Caco-2 (cell line): ENCODE measurements around the gene C1QL1. TPM values are rescaled to one million over a fixed set of nuclear protein-coding genes. Genes with fewer than 3 reads are reported as not detected.

Experiments used
- BruUV-seq: library from RNA; stranded (reverse); fragments of 400-500 nt; replicated peaks from 2 replicates; lab custom pipeline; 2021; lab: Mats Ljungman, UMichigan
- CTCF ChIA-PET: fragments of 300-600 bp; sonication (Branson Sonifier 250); formaldehyde crosslinking; loops from one replicate; lab custom pipeline; 2022; ENCODE audit warnings: antibody characterized with exemption; lab: Charles Lee
- POLR2A ChIA-PET: fragments of 300-600 bp; sonication (Branson Sonifier 250); formaldehyde crosslinking; loops from one replicate; lab custom pipeline; 2022; ENCODE audit warnings: antibody characterized with exemption; lab: Charles Lee
- DNase-seq, 2 experiments: peaks; one replicate each; pipeline versions ENCODE4 v3.0.0 to v3.0.0-alpha.2; 2020 to 2022
- H3K27me3 ChIP-seq: replicated peaks from 2 replicates; pipeline ENCODE4 v1.6.0; 2011; ENCODE audit warnings: low read length; ENCODE audit not compliant: control insufficient read depth, insufficient read depth
- H3K36me3 ChIP-seq: 2 replicates; pipeline ENCODE4 v1.5.1; 2011; ENCODE audit warnings: low read length; ENCODE audit not compliant: control insufficient read depth, insufficient read depth
- H3K4me1 ChIP-seq: fragments of 250-450 bp; sonication (Bioruptor Pico); 2 replicates; pipeline ENCODE4 v1.5.1; 2020; ENCODE audit warnings: mild to moderate bottlenecking
- H3K4me3 ChIP-seq: 2 replicates; pipeline ENCODE4 v1.5.1; 2011; ENCODE audit warnings: low read depth, mild to moderate bottlenecking, control low read depth, low read length
- H3K9me3 ChIP-seq: fragments of 250-450 bp; sonication (Bioruptor Pico); 2 replicates; pipeline ENCODE4 v1.5.1; 2020; ENCODE audit warnings: mild to moderate bottlenecking, moderate library complexity
- H3K27ac Mint-ChIP-seq: one replicate; pipeline ENCODE4 v1.8.0; 2022; ENCODE audit warnings: mixed read lengths; ENCODE audit not compliant: unreplicated experiment
- H3K27me3 Mint-ChIP-seq: one replicate; pipeline ENCODE4 v1.8.0; 2022; ENCODE audit warnings: mixed read lengths; ENCODE audit not compliant: insufficient read depth, unreplicated experiment
- H3K36me3 Mint-ChIP-seq: one replicate; pipeline ENCODE4 v1.8.0; 2022; ENCODE audit warnings: mild to moderate bottlenecking, mixed read lengths; ENCODE audit not compliant: insufficient read depth, unreplicated experiment
- H3K4me1 Mint-ChIP-seq: one replicate; pipeline ENCODE4 v1.8.0; 2022; ENCODE audit warnings: low read depth, mixed read lengths; ENCODE audit not compliant: unreplicated experiment
- H3K4me3 Mint-ChIP-seq: one replicate; pipeline ENCODE4 v1.8.0; 2022; ENCODE audit warnings: mild to moderate bottlenecking, moderate library complexity, mixed read lengths; ENCODE audit not compliant: unreplicated experiment
- H3K9me3 Mint-ChIP-seq: one replicate; pipeline ENCODE4 v1.8.0; 2022; ENCODE audit warnings: mixed read lengths; ENCODE audit not compliant: unreplicated experiment
- CTCF ChIP-seq, 2 experiments: fragments of 200-600 bp in 1 of 2; IDR thresholded peaks; 1 replicate in 1 of 2; 2 replicates in 1 of 2; pipeline versions ENCODE4 v1.5.1 to v1.8.0; 2011 to 2022; ENCODE audit warnings: antibody characterized with exemption in 1 of 2, control low read depth in 1 of 2, inconsistent platforms in 1 of 2, low read depth in 1 of 2, low read length in 1 of 2, mild to moderate bottlenecking in 1 of 2, moderate library complexity in 1 of 2; ENCODE audit not compliant: insufficient read depth in 1 of 2, severe bottlenecking in 1 of 2, unreplicated experiment in 1 of 2
- intact Hi-C: fragments of 100-400 bp; cut with micrococcal nuclease; formaldehyde crosslinking; loops from one replicate; pipeline ENCODE4 v1.10.0; 2022; ENCODE audit not compliant: unreplicated experiment
- total RNA-seq: library from RNA; stranded (reverse); gene quantifications from 2 replicates; pipeline ENCODE4 v1.2.3, GENCODE V29; 2022

Gene C1QL1
- total RNA-seq, 1 experiment from 2014 or later = 5.2 TPM

GRCh38 chr17:44931376-44931775 is 36.7 kb downstream of the C1QL1 start:
- intact Hi-C loops = no loop called here
- BruUV-seq = no TSS peak
- no peak for TF ChIP-seq CTCF (IDR thresholded peaks at IDR 0.05; ENCODE audit: insufficient read depth in 1 of 2, low read depth in 1 of 2, low read length in 1 of 2, severe bottlenecking in 1 of 2, unreplicated experiment in 1 of 2)
- H3K4me3 Mint-ChIP-seq = no peak overlapping the region
- Histone ChIP-seq H3K4me1 (no peaks in the 10 kb centered on the region), H3K9me3 (no peaks in the 10 kb centered on the region), H3K4me3 (no peak overlapping the region), H3K36me3 (peaks cover 8% of the 10 kb centered on the region), H3K27me3 (no peaks in the 10 kb centered on the region)
- peak in 1 of 2 experiments; percentile 18 for DNase-seq
- H3K27me3 Mint-ChIP-seq = no peaks in the 10 kb centered on the region
- no peak overlapping the region for H3K27ac Mint-ChIP-seq
- CTCF ChIA-PET = interaction anchor here (1.0 kb wide), 1 partner anchor 11 kb away, joined by 3 read pairs; no protein-coding TSS in a partner anchor
- no peaks in the 10 kb centered on the region for H3K9me3 Mint-ChIP-seq
- POLR2A ChIA-PET = no interaction called here
- no peaks in the 10 kb centered on the region for H3K4me1 Mint-ChIP-seq
- peaks cover 79% of the 10 kb centered on the region for H3K36me3 Mint-ChIP-seq

DNA sequence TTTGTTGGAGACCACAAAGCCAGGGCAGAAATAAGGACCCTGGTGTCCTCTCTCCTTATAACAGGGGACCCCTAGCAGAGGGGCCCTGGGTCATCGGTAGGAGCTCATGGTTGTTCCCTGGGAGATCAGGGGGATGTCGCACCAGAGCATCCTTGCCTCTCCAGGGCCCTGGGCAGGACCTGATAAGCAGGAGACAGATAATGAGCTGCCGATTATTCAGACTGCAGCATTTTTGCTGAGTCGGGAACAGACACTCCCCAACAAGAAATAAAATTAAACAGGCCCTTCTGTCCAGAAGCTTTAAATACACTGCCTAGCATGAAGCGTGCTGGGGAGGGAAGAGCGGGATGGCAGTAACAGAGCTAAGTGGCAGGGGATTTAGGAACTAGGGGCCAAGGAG is 37.4 kb downstream of the C1QL1 start:
- Histone ChIP-seq H3K4me3 (no peak overlapping the region), H3K36me3 (peaks cover 8% of the 10 kb centered on the region), H3K4me1 (no peaks in the 10 kb centered on the region), H3K27me3 (no peaks in the 10 kb centered on the region), H3K9me3 (no peaks in the 10 kb centered on the region)
- POLR2A ChIA-PET = no interaction called here
- no peaks in the 10 kb centered on the region for H3K9me3 Mint-ChIP-seq
- H3K4me3 Mint-ChIP-seq = no peak overlapping the region
- no peak for TF ChIP-seq CTCF (IDR thresholded peaks at IDR 0.05; ENCODE audit: insufficient read depth in 1 of 2, low read depth in 1 of 2, low read length in 1 of 2, severe bottlenecking in 1 of 2, unreplicated experiment in 1 of 2)
- peak in 1 of 2 experiments; percentile 14 for DNase-seq
- no peaks in the 10 kb centered on the region for H3K4me1 Mint-ChIP-seq
- H3K36me3 Mint-ChIP-seq = peaks cover 79% of the 10 kb centered on the region
- intact Hi-C loops = no loop called here
- CTCF ChIA-PET = interaction anchor here (1.0 kb wide), 1 partner anchor 10 kb away, joined by 3 read pairs; no protein-coding TSS in a partner anchor
- no peaks in the 10 kb centered on the region for H3K27me3 Mint-ChIP-seq
- no peak overlapping the region for H3K27ac Mint-ChIP-seq
- BruUV-seq = no TSS peak

DNA sequence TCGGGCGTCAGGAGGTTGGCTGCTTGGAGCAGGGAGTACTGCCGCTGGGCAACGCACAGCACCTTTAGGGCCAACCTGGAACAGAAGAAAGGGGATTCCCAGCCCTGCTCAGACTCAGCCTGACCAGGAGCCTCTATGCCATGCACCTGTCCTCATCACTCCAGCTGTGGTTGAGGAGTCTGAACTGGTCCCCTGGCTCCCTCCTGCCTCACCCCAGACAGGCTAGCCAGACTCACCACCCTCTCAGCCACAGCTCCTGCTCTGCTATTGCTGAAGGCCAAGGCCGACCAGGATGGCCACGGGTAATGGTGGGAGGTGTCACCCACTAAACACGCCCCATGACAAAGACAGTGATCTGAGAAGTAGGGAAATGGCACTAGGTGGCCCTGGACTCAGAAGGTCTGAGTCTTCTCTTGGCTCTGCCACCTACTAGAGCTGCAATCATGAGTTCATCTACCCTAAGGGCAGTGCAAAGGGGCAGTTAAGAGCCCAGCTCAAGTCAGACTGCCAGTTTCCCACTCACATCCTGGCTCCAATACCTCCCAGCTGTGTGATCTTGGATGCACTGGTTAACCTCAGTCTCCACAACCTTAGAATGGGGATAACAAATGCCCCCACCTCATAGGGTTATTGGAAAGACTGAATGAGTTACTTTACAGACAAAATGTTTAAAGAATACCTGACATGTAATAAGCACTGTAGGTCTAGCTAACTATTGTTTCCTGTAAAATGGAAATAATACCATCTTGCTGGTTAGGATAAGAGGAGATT is 39.0 kb downstream of the C1QL1 start:
- Histone ChIP-seq H3K4me1 (no peaks in the 10 kb centered on the region), H3K27me3 (no peaks in the 10 kb centered on the region), H3K36me3 (peaks cover 8% of the 10 kb centered on the region), H3K4me3 (no peak overlapping the region), H3K9me3 (no peaks in the 10 kb centered on the region)
- intact Hi-C loops = no loop called here
- DNase-seq = peak in 1 of 2 experiments; percentile 31
- H3K36me3 Mint-ChIP-seq = peaks cover 78% of the 10 kb centered on the region
- BruUV-seq = no TSS peak
- POLR2A ChIA-PET = no interaction called here
- H3K27ac Mint-ChIP-seq = no peak overlapping the region
- CTCF ChIA-PET = no interaction called here
- no peaks in the 10 kb centered on the region for H3K27me3 Mint-ChIP-seq
- no peak overlapping the region for H3K4me3 Mint-ChIP-seq
- no peak for TF ChIP-seq CTCF (IDR thresholded peaks at IDR 0.05; ENCODE audit: insufficient read depth in 1 of 2, low read depth in 1 of 2, low read length in 1 of 2, severe bottlenecking in 1 of 2, unreplicated experiment in 1 of 2)
- no peaks in the 10 kb centered on the region for H3K4me1 Mint-ChIP-seq
- no peaks in the 10 kb centered on the region for H3K9me3 Mint-ChIP-seq
